ENCODE measurements around the gene SELENON. TPM values are rescaled to one million over a fixed set of nuclear protein-coding genes. Genes with fewer than 3 reads are reported as not detected.
A peak's percentile ranks its signal among the peaks of the same experiment; 100 is the strongest.

Gene SELENON
- total and polyA plus RNA-seq, 9 of the 15 experiments (the other 6 are each of a cell fraction or from before 2014, with no cell fraction given), result 0.43 to 26.7 (median 7.0) TPM

DNA sequence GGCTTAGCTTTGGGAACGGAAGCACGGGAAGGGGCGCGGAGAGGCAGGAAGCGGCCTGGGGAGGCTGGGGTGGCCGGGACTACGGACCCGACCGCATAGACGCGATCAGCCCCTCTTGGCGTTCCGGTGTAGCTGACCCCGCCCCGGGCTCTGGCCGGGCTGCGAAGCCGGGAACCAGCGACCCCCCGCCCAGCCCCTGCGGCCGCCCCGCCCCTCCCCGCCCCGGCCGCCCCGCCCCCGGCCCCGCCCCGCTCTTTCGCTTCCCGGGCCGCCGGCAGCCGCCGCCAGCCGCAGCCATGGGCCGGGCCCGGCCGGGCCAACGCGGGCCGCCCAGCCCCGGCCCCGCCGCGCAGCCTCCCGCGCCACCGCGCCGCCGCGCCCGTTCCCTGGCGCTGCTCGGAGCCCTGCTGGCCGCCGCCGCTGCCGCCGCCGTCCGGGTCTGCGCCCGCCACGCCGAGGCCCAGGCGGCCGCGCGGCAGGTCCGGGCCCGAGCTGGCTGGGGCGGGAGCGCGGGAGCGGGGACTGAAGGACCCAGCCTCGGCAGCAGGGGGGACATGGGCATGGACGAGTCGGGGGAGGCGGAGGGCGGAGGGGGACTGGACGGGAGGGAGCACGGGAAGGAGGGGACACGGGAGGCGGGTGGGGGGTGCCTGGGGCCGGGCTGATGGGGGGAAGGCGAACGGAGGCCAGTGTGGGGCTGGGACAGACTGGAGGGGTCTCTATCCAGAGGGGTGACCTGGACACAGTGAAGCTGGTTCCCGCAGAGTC lies at the start of gene SELENON (continued):
- TF ChIP-seq, protein P1, sequence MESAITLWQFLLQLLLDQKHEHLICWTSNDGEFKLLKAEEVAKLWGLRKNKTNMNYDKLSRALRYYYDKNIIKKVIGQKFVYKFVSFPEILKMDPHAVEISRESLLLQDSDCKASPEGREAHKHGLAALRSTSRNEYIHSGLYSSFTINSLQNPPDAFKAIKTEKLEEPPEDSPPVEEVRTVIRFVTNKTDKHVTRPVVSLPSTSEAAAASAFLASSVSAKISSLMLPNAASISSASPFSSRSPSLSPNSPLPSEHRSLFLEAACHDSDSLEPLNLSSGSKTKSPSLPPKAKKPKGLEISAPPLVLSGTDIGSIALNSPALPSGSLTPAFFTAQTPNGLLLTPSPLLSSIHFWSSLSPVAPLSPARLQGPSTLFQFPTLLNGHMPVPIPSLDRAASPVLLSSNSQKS (CRISPR knock-in tag; IDR thresholded peaks at IDR 0.05), result no peak
- TF ChIP-seq ZNF175 (CRISPR knock-in tag; IDR thresholded peaks at IDR 0.05; ENCODE audit: low read depth) (no peak), ZNF830 (CRISPR knock-in tag; IDR thresholded peaks at IDR 0.05) (no peak), GATAD2B (IDR thresholded peaks at IDR 0.05; ENCODE audit: borderline replicate concordance) (no peak), RBBP5 (IDR thresholded peaks at IDR 0.05; ENCODE audit: borderline replicate concordance, insufficient read depth, low read length, poor library complexity, severe bottlenecking) (peak; percentile 8), GATAD2A (IDR thresholded peaks at IDR 0.05) (0 out of 2 replicates have a peak, but pooled peaks have one; percentile 33), MYC (IDR thresholded peaks at IDR 0.05; ENCODE audit: low read depth, low read length) (0 out of 2 replicates have a peak, but pooled peaks have one; percentile 27), MYC (CRISPR knock-in tag; IDR thresholded peaks at IDR 0.05; ENCODE audit: borderline replicate concordance, low read depth) (no peak), PHF8 (IDR thresholded peaks at IDR 0.05; ENCODE audit: borderline replicate concordance, low read length) (peak; percentile 52; the same call in 1 of the 2 replicates), KLF16 (IDR thresholded peaks at IDR 0.05) (no peak), ZBTB8A (IDR thresholded peaks at IDR 0.05; ENCODE audit: partially characterized antibody) (no peak), ZNF384 (IDR thresholded peaks at IDR 0.05; ENCODE audit: low read depth, low read length) (no peak), ZKSCAN8 (CRISPR knock-in tag; IDR thresholded peaks at IDR 0.05) (no peak), ZNF165 (CRISPR knock-in tag; IDR thresholded peaks at IDR 0.05; ENCODE audit: borderline replicate concordance) (no peak), HIVEP1 (CRISPR knock-in tag; IDR thresholded peaks at IDR 0.05) (no peak)
- TF ChIP-seq, protein P2, sequence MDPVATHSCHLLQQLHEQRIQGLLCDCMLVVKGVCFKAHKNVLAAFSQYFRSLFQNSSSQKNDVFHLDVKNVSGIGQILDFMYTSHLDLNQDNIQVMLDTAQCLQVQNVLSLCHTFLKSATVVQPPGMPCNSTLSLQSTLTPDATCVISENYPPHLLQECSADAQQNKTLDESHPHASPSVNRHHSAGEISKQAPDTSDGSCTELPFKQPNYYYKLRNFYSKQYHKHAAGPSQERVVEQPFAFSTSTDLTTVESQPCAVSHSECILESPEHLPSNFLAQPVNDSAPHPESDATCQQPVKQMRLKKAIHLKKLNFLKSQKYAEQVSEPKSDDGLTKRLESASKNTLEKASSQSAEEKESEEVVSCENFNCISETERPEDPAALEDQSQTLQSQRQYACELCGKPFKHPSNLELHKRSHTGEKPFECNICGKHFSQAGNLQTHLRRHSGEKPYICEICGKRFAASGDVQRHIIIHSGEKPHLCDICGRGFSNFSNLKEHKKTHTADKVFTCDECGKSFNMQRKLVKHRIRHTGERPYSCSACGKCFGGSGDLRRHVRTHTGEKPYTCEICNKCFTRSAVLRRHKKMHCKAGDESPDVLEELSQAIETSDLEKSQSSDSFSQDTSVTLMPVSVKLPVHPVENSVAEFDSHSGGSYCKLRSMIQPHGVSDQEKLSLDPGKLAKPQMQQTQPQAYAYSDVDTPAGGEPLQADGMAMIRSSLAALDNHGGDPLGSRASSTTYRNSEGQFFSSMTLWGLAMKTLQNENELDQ (CRISPR knock-in tag; IDR thresholded peaks at IDR 0.05; ENCODE audit: borderline replicate concordance), result no peak
- TF ChIP-seq, protein P3, sequence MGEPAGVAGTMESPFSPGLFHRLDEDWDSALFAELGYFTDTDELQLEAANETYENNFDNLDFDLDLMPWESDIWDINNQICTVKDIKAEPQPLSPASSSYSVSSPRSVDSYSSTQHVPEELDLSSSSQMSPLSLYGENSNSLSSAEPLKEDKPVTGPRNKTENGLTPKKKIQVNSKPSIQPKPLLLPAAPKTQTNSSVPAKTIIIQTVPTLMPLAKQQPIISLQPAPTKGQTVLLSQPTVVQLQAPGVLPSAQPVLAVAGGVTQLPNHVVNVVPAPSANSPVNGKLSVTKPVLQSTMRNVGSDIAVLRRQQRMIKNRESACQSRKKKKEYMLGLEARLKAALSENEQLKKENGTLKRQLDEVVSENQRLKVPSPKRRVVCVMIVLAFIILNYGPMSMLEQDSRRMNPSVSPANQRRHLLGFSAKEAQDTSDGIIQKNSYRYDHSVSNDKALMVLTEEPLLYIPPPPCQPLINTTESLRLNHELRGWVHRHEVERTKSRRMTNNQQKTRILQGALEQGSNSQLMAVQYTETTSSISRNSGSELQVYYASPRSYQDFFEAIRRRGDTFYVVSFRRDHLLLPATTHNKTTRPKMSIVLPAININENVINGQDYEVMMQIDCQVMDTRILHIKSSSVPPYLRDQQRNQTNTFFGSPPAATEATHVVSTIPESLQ (CRISPR knock-in tag; IDR thresholded peaks at IDR 0.05), result no peak
- TF ChIP-seq, protein P4, sequence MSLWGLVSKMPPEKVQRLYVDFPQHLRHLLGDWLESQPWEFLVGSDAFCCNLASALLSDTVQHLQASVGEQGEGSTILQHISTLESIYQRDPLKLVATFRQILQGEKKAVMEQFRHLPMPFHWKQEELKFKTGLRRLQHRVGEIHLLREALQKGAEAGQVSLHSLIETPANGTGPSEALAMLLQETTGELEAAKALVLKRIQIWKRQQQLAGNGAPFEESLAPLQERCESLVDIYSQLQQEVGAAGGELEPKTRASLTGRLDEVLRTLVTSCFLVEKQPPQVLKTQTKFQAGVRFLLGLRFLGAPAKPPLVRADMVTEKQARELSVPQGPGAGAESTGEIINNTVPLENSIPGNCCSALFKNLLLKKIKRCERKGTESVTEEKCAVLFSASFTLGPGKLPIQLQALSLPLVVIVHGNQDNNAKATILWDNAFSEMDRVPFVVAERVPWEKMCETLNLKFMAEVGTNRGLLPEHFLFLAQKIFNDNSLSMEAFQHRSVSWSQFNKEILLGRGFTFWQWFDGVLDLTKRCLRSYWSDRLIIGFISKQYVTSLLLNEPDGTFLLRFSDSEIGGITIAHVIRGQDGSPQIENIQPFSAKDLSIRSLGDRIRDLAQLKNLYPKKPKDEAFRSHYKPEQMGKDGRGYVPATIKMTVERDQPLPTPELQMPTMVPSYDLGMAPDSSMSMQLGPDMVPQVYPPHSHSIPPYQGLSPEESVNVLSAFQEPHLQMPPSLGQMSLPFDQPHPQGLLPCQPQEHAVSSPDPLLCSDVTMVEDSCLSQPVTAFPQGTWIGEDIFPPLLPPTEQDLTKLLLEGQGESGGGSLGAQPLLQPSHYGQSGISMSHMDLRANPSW (CRISPR knock-in tag; IDR thresholded peaks at IDR 0.05), result no peak

Data from K562 (cell line).